Cerebellar cortex (tissue), 1 donor: ENCODE data around the gene JARID2.
A peak's percentile ranks its signal among the peaks of the same experiment; 100 is the strongest.
"Not testable (repeated sequence)": the region's sequence is repeated elsewhere in the genome, so short reads cannot be mapped to it uniquely, and the experiment has no call there.

Experiments used
- DNase-seq: peaks from one replicate; pipeline ENCODE4 v3.0.0-alpha.2; 2015; ENCODE audit warnings: low spot score

The JARID2 gene

DNA sequence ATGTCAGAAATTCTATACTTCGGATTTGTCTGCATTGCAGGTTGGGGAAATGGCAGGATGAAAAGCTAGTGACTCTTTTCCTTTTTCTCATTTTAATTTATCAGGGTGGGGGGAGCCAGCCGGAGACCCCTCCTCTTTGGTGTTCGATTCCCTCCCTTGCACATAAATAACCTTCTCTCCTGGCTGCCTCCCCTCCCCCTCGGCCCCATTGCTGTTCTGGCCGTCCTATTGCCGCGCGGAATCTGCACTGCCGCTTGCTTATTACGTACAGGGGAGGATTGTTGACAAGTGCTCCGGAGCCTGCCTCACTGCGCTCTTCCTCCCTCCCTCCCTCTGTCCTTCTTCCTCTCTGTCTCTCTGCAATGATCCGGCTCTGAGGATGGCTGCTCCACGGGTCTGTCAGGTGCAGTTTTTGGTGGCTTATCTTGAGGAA, 154.7 kb downstream of the JARID2 start:
- peak; percentile 91 for DNase-seq

DNA sequence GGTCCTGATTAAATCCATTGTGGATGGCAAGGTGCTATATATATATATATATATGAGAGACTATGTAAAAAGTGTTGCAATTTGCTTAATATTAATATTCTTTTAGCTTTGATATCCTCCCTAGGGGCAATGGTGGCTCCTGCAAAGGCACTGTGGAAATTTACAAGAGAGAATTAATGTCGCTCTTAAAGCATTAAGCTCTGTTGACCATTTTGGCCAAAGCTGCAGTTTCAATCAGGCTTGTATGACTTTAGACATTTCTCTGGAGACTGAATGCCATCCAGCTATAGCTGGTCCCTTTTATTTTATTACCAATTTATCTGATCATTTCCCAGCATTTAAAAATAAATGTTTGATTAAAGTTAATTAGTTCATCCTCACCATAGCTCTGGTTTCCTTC, 155.3 kb downstream of the JARID2 start:
- DNase-seq = peak; percentile 57

DNA sequence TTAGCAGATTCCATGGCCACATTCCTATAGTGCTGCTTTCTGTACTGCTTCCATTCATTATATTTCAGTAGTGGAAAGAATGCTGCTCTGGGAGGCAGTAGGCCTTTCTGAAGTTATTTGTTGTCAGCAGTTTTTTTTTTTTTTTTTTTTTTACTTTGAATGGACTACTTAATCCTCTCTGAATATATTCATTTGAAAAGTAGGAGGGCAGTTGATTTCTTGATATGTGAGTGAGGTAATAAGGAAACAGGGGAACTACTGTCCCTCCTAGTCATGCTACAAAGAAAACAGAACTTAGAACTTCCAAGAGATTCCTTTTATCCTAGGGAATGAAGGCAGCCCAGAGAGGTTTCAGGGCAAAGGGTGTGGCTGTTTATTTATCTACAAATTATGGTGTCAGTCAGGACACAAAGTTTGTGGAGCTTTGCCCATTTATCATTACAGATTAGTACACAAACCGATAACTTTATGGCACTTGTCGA, 155.9 kb downstream of the JARID2 start:
- DNase-seq = peak; percentile 31

DNA sequence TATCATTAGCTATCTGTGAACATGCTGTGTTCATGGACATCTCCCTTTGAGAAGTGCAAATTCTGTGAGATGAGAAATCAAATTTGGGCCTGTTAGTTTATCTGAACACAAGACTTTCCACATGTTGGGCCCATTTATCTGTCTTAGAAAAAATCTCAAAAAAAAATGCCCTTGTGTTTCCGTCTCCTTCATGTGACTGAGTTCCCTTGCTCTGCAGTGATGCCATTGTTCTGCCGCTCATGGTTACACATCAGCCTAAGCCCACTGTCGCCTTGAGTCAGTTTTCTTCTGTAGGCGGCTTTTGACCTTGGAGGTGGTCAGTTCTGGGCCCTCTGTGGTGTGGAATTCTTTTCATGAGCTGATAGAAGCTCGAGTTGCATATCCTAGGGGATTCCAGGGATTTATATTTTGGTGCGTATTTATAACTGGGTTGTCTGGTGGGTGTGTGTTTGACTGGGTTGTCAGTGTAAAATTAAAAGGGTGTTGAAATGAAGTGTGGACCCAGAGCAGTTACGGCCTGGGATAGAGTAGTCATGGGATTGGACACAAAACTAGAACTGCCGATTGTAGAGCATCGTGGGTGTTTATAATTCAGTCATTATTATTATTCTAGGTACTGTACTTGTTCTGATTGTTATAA, 156.7 kb downstream of the JARID2 start:
- peak; percentile 22 for DNase-seq

DNA sequence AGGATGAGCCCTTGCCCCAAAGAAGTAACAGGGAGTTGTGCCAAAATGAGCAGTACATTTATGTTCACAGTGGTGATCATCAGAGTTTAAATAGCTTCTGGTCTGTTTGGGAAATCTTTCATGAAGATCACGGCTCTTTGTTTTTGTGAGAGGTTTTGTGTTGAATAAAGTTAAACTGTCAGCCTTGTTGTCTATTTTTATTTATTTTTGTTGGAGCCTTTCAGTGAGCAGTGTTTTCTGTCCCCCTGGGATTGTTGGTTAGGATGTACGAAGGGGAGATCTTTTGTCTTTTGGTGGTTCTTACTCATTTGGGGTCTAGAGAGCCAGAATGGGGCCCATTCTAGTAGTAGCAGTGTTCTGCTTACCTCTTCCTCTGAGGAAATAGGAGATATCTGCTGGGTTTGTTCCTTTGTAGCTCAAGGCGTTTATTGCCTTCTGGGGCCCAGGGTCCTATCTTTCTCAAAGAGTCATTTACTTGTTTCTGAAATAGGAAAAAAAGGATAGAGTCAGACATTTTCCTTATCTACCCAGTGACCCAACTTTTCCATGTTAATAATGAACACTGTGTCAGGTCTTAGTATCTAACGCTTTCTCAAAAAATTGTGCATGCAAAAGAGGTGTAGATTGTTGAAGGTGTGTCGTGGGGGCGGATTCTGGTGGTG, 157.4 kb downstream of the JARID2 start:
- DNase-seq = no peak

DNA sequence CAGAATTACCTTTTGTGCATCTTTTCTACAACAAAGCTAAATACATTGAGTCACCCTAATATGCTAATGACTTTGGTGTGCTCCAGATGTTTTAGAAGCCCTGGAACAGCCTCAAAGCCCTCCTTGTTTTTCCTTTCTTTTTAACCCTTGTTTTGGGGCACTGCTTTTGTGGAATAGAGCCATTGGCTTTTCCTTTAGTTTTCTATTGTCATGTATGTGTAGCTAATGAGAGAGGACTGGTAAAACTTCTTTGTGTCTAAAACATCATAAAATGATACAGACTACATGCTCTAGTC, 158.8 kb downstream of the JARID2 start:
- no peak for DNase-seq

DNA sequence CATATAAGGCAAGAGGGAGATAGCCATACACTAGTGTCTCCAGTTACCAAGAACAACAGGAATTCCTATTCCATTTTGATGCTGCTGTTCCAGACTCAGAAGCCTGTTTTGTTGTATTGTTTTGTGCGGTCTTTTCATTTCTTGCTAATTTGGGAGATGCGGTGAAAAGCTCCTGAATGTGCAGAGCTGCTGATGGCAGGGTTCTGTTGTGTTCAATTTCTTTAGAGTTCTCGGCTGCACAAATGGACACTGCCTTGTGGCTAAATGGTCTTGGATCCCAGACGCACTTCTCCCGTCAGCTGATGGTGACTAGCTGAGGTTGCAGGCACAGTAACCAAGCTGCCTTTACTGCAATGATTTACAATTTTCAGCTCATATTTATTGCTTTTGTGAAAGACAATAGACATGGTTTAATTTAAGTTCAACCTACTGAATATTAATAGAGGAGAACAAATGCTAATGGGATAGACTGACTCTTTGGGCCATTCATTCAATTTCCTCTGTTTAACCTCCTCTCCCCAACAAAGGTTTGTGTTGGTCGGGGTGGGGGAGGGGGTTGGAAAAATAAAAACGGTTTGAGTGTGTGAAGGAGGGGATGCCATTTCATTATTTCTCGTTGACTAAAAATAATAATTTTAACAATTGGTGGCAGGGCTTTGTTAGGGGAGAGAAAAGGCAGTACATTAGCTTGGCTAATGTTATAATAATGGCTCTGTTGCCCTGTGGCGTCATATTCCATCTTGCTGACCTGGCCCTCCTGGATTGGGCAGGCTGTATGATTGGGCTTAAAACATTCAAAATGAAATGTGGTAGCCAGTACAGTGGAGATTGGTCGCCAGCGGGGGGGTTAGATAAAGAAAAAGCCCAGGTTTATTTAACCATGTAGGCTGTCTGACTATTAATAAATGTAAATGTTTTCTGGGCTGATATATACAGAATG, 159.5 kb downstream of the JARID2 start:
- no peak for DNase-seq

DNA sequence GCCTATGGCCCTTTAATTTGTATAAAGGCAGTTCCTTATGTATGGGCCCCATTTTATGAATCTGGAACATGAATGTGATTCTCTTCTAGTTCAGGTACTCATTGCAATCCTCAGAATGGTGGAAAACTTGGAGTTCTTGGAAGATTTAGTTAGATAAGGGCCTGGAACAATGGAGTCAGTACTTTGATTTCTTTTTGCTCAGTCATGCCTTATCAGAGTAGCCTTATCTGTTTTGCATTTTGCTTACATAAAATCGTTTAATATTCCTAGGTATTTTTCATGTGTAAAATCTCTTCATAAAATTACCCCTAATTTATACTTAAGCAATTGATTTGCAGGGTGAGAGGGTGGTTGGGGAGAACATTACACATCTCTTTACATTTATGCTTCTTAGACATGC, 160.6 kb downstream of the JARID2 start:
- DNase-seq = no peak

DNA sequence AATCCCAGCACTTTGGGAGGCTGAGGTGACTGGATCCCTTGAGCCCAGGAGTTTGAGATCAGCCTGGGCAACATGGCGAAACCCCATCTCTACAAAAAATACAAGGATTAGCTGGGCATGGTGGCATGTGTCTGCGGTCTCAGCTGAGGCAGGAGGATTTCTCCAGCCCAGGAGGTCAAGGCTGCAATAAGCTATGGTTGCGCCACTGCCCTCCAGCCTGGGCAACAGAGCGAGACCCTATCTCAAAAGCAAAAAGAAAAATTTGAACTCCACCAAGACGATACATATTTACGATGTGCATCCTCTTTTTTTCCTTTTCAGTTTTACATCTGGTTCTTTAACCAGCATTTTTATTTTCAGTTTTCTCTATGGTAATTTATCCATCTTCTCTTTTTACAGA, 162.1 kb downstream of the JARID2 start:
- DNase-seq = no peak

DNA sequence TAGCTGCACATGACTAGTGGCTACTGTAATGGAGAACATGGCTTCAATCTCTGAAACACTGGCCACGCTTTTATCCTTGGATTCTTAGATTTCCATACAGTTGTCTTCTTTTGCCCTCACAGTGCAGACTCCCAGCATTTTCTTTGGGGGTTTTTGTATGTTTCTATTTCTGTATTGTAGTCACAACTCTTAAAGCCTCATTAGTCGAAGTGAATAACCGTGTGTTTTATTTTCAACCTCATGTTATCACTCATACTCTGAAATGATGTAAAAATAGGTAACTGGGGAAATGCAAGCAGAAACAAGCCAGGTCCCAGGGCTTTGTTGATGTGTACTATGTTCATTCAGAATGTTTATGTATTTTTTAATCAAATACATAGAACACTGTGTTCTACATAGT, 162.9 kb downstream of the JARID2 start:
- DNase-seq = no peak

DNA sequence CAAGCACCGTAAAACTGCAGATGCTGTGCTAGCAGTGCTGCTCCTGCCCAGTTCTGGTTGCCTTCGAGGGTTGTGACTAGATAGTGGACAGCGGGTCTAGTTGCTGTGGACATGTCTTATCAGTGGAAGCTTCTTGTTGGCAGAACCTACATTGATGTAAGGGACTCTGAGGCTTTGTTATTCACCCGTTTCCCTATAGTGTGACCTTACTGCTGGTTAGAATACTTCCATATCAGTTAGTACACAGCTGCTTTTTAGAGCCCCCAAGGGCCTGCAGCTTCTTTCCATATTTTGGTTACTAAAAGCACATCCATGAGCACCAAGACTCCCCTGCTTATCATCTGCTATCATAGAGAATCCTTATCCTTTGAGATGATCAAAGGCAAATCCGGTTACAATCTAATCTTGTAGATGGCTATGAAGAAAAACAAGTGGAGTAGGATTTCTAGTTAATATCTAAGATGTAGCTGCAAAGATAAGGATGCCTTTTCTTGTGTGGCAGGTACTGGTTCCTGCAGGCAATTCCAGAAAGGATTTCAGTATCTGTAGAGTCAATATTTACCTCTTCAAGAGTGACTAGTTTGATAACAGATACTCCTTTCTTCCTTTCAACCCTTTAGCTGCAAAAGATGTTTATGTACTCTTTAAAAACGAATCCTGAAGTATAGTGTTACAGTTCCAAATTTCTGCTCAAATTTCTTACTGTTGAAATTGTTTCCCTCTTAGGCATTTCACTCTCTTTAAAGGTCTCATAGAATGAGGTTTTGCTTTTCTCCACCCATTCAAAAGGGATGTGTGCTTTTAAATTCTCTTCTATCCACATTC, 163.6 kb downstream of the JARID2 start:
- no peak for DNase-seq

DNA sequence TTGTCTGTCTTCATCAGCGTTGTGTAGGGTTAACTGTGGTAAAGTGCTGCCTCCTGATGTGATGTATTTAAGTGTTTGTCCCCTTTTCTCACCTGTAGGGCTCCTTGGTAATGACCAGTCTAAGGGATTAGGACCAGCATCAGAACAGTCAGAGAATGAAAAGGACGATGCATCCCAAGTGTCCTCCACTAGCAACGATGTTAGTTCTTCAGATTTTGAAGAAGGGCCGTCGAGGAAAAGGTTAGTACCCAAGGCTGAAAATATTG, 164.2 kb downstream of the JARID2 start:
- DNase-seq = no peak

DNA sequence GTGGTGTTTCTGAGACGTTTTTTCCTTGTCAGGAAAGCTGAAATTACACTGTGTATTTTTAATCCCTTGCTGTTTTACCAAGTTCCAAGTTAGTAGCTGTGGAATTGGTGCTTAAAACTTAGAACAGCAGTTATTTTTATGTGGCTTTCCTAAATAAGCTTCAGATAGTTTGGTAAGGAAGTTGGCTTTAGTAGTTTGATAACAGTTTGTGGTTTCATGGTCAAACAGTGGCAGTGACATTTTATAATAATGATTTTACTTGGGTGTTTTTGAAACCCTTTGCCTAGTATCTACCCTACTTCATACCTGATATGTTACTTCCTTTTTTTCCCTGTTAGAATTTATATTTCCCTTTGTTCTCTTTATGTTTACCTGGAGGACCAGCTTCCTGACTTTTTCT, 164.9 kb downstream of the JARID2 start:
- DNase-seq = no peak

DNA sequence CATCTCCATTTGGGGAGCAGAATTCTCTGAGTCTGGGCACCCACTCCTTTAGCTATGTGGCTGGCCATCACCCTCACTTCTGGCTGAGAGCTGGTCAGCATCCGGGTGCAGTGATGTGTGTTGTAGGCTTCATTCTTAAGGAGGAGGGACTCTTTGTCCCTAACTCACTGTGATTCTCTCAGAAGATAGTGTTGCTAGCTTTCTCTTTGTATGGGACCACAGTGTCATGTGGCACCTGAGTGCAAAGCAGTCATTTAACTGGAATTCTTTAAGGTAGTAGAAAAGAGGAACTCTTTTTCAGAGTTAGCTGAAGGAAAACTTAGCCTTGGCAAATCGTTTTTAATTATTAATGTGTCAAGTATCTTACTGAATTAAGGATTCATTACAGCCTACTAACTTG, 165.9 kb downstream of the JARID2 start:
- DNase-seq = no peak

DNA sequence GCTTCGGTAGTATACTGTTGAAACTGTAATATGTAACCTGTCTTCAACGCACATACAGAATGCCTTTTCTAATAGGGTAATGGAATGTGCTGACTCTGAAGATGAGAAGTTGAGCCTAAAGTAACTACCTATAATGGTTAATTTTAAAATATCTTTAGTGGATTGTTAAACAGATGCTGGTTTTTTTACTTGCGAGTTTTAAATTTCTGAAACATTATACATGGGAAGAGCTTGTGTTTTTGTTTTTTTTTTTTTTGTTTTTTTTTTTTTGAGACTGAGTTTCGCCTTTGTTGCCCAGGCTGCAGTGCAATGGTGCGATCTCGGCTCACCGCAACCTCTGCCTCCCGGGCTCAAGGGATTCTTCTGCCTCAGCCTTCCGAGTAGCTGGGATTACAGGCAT, 166.9 kb downstream of the JARID2 start:
- no peak for DNase-seq

DNA sequence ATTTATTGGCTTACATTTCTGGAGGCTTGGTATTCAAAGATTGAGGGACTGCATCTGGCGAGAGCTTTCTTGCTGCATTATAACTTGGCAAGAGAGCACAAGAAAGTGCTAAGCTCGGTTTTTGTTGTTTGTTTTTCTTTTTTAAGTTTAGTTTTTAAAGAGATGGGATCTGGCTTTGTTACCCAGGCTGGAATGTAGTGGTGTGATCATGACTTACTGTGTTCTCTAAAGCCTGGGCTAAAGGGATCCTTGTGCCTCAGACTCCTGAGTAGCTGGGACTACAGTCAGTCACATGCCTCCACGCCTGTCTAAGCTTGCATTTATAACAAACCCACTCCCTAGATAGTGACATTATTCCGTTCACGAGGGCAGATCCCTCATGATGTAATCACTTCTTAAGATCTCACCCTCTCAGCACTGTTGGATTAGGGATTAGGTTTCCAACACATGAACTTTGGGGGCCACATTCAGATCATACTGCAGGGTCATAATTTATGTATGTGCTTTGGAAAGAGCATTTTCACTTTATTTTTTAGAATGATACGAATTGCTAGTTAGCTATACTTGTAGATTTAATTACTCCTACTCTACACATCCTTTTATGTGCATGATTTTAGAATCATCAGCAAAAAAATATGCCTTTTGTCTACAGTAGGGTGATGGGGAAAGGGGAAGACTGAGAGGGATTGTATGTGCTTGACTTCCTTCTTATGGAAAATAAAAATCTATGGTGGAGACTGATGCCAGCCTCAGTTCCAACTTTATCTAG, 167.8 kb downstream of the JARID2 start:
- no peak for DNase-seq

DNA sequence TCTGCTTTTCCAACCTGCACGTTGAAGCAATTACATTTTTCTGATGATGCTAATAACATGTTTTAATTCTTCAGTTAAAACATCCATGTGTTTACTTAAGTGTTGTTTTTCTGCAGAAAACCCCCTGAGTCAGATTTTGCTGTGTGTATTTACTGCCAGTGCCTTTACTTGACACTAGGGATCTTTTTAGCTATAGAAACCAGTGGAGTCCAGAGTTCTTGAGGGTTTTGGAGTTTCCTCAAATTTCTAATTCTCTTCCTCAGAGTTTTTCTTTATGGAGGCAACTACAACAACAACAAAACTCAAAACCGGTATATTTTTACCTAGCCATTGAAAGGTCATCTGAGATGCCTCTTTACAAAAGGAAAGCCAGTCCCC, 168.4 kb downstream of the JARID2 start:
- DNase-seq = no peak

DNA sequence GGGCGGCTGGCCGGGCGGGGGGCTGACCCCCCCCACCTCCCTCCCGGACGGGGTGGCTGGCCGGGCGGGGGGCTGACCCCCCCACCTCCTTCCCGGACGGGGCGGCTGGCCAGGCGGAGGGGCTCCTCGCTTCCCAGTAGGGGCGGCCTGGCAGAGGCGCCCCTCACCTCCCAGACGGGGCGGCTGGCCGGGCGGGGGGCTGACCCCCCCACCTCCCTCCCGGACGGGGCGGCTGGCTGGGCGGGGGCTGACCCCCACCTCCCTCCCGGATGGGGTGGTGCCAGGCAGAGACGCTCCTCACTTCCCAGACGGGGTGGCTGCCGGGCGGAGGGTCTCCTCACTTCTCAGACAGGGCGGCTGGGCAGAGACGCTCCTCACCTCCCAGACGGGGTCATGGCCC, 169.8 kb downstream of the JARID2 start:
- DNase-seq = not testable (repeated sequence)

DNA sequence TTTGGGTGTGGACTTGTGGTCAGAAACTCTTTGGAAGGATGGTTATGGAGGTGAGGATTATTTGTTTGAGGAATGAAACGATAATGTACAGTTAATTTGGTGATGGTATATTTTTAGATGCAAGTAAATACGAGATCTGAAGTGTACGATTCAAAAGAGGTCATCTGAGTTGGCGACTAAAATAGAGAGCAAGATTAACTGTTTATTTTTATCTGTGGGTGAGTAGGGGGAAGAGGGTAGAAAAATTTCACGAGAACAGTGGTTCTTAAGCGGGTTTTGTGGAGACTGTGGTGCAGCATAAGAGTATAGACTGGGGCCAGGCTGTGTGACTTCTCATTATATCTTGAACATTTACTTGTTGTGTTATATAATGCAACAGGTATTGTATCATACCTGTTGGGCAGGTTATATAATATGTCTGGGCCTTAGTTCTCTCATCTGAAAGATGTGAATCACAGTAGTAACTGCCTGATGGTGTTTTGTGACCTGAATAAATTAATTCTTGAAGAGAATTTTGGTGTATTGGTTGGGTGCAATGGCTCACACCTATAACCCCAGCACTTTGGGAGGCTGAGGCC, 171.2 kb downstream of the JARID2 start:
- no peak for DNase-seq

DNA sequence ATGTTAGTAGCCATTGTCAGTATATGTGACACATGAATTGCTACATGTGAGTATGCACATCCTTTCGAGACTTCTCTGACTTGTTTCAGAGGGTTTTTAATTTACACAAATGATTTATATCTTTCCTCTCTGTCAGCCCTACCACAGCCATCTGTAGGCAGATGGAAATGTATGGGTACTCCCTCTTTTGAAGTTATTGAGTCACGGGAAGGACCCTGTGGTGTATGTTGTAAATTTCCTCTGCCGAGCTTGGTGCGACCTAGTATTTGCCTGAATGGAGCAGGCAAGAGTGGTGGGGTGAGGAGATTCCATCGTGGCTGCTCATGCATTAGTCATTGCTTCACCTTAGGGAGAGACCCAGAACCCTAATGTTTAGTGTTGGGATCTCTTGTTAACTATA, 171.9 kb downstream of the JARID2 start:
- DNase-seq = no peak

DNA sequence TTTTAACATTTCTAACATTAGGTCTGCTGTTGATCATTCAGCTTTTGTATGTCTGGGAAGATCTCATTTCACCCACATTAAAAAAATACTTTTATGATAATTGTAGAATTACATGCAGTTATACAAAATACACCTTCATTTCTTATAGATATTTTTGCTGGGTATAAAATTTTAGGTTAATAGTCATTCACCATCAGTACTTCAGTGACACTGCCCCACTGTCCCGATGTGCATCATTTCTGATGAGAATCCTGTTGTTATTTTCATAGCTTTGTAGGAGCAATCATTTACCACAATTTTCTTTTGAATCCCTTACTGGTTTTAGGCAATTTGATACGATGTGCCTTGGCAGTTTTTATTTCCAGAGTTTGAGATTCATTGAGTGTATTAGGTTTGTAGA, 173.6 kb downstream of the JARID2 start:
- DNase-seq = no peak
